ENCODE results near the gene LRIG2.

GRCh38 chr1:113125517-113125916, 52.5 kb downstream of the LRIG2 start:
- TF ChIP-seq, protein P1, sequence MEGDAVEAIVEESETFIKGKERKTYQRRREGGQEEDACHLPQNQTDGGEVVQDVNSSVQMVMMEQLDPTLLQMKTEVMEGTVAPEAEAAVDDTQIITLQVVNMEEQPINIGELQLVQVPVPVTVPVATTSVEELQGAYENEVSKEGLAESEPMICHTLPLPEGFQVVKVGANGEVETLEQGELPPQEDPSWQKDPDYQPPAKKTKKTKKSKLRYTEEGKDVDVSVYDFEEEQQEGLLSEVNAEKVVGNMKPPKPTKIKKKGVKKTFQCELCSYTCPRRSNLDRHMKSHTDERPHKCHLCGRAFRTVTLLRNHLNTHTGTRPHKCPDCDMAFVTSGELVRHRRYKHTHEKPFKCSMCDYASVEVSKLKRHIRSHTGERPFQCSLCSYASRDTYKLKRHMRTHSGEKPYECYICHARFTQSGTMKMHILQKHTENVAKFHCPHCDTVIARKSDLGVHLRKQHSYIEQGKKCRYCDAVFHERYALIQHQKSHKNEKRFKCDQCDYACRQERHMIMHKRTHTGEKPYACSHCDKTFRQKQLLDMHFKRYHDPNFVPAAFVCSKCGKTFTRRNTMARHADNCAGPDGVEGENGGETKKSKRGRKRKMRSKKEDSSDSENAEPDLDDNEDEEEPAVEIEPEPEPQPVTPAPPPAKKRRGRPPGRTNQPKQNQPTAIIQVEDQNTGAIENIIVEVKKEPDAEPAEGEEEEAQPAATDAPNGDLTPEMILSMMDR (IDR thresholded peaks at IDR 0.05; ENCODE audit: low read depth, low read length): no peak
- no peak for TF ChIP-seq EZH2phosphoT487 (IDR thresholded peaks at IDR 0.05; ENCODE audit: low read depth)
